Measurements from ENCODE around the gene GNAZ. TPM values are rescaled to one million over a fixed set of nuclear protein-coding genes. Genes with fewer than 3 reads are reported as not detected.

The GNAZ gene
- polyA plus RNA-seq, 6 donors from 2014 or later = 0.39 to 4.7 (median 2.3) TPM; not detected in 1

DNA sequence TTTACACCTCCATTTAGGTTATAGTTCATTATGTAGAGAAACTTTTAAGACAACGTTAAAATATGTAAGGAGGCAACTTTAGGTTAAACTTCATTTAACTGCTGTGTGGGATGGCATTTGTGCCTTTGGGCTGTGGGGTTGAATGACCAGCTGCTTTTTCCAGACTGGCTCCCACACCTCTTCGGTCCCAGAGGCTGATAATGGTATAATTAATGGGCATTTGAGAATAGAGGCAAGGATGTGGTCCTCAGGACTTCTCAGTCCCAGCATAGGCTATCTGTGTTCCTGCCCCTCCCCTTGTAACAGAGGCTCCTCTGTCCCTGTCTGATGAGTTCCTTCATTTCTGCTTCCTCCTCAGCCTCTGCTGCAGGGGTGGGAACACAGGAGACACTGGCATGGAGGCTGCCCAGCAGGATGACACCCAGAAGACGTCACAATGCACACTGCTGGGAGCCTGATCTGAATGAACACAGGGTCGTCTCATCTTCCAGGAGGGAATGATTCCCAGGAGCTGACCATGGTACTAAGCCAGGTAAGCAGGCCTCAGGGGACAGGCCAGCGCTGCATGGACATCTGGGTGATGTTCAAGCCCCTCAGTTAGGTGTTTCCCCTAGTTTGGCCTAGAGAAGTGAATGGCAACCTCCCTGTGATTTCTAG lies 17.1 kb upstream of the GNAZ start:
- no peak overlapping the region for H3K4me3 Mint-ChIP-seq

DNA sequence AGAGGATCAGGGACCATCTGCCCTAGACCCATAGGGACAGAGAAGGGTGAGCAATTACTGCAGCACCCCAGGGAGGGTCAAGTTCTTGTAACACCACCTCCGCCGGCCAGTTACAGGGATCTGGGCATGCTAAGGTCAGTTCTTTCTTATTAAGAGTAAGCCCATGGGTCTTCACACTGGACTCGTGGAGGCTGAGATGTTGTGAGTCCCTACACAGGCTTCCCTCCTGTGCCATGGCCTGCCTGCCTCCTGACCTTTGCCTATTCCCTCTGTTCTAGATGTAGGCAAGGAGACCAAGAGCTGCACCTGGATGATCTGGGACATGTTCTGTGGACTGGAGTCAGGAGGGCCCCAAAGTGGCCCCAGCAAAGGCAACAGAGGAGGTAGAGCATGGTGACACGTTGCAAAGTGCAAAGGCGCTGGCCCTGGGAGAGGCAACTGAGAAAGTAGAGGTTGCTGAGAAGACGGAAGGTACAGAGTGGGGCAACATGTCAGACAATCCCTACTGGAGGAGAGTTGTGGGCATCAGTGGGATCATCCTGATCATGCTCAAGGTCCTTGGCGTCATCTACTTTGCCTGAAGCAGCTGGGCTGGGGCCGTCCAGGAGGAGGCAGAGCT lies 16.3 kb upstream of the GNAZ start:
- DNase-seq (no peak), ATAC-seq (ENCODE audit: low read depth in 2 of 2) (no peak)
- no peaks in the 10 kb centered on the region for H3K27me3 Mint-ChIP-seq
- peaks cover 22 to 44% (median 31%) of the 10 kb centered on the region in 3 donors for H3K4me1 Mint-ChIP-seq
- peak overlapping the region in 5 of 6 donors; percentile 6 to 87 (median 20) for H3K27ac Mint-ChIP-seq
- H3K4me3 Mint-ChIP-seq = peak overlapping the region in 1 of 8 donors; percentile 24
- H3K36me3 Mint-ChIP-seq = peaks cover 11 to 16% of the 10 kb centered on the region in 2 donors
- H3K9me3 Mint-ChIP-seq = peaks cover 5 to 14% (median 8%) of the 10 kb centered on the region in 7 donors

More for the DNA sequence above, 17.1 kb upstream of the GNAZ start:
- peaks cover 11 to 16% of the 10 kb centered on the region in 2 donors for H3K36me3 Mint-ChIP-seq
- DNase-seq (no peak), ATAC-seq (ENCODE audit: low read depth in 2 of 2) (no peak)
- H3K27me3 Mint-ChIP-seq = no peaks in the 10 kb centered on the region
- H3K27ac Mint-ChIP-seq = peak overlapping the region in 1 of 6 donors; percentile 20
- peaks cover 5 to 14% (median 8%) of the 10 kb centered on the region in 7 donors for H3K9me3 Mint-ChIP-seq
- peaks cover 17 to 37% (median 24%) of the 10 kb centered on the region in 3 donors for H3K4me1 Mint-ChIP-seq

DNA sequence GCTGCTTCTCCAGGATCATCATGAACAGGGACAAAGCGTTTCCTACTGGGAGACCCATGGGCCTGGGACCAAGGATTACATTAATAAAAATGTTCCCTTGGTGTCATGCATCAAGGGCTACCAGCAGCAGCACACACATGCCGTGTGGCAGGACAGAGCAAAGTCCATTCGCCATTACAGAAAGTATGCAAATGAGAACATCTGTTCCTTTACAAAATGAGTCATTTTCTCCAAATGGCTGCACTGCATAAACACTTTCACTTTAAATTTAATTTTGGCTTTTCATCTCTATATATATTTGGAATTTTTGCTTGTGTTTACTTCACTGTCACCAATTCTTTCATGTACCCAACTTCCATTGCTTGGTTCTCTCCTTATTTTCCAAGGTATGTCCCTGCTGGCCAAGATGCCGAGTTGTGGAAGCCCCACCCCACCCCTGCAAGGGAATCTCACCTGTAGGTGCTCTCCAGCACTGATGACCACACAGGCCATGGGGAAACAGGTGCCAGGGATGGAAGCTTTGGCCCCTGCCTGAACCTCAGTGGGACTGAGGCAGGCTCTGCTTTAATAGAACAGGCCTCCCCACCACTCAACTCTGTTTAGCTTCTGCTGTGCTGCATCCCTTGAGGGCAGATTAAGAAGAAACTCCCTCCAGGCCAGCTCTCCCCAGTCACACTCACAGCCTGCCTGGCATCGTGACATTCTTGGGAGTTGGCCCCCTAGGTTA lies 15.6 kb upstream of the GNAZ start:
- Mint-ChIP-seq H3K4me1 (peaks cover 22 to 39% (median 33%) of the 10 kb centered on the region in 3 donors), H3K36me3 (peaks cover 11 to 16% of the 10 kb centered on the region in 2 donors), H3K4me3 (peak overlapping the region in 5 of 8 donors; percentile 24 to 78 (median 50)), H3K27me3 (no peaks in the 10 kb centered on the region), H3K27ac (peak overlapping the region in 2 of 6 donors; percentile 16 to 71), H3K9me3 (peaks cover 5 to 14% (median 8%) of the 10 kb centered on the region in 7 donors)
- ATAC-seq (ENCODE audit: low read depth in 2 of 2) (peak; percentile 44 to 78), DNase-seq (no peak)

DNA sequence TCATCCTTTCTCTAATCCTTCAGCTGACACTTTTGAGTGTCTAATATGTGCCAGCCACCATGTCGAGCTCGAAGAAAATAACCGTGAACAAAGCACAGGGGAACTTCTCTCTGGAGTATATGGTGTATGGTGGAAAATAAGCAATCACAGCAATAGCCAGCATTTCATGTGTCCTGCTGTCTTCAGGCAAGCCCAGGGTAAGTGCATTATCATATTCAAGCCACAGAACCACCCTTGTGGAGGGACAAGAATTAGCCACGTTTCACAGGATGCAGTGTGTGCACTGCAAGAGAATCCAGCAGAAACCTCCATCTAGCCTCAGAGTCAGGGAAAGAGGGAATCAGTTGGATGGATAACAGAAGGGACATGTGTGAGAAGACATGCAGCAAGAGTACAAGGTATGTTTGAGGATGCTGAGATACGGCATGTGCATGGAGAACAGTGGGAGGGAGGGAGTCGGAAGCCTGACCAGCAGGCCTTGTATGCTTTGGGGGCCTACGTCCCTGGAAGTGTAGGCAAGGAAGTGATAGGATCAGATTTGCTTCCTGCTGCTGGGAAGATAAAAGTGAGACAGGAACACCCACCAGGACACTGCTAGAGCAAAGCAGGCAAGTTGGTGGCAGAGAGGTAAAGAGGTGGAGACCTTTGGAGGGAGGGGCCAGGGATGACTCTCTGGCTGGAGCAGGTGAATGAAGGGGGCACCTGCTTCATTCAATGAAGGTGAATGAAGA lies 14.7 kb upstream of the GNAZ start:
- Mint-ChIP-seq H3K9me3 (peaks cover 5 to 14% (median 8%) of the 10 kb centered on the region in 7 donors), H3K4me3 (peak overlapping the region in 1 of 8 donors; percentile 20), H3K36me3 (peaks cover 11 to 16% of the 10 kb centered on the region in 2 donors), H3K27ac (peak overlapping the region in 1 of 6 donors; percentile 31), H3K27me3 (no peaks in the 10 kb centered on the region), H3K4me1 (peaks cover 24 to 30% (median 30%) of the 10 kb centered on the region in 3 donors)
- DNase-seq = no peak
- ATAC-seq (ENCODE audit: low read depth in 2 of 2) = no peak

DNA sequence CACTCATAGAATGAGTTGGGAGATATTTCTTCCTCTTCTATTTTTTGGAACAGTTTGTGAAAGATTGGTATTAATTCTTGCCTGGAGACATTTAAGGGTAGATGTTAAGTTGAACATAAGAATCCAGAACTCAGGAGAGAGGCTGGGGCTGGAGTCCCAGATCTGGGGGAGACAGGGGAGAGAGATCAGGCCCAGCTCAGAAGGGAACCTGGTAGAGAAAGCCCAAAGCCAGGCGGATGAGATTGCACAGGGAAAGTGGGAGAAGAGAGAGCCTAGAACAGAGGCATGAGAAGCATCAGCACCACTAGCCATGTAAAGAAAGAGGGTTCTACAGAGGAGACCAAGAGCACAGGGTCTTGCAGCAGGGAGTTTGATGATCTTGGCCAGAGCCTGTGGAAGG lies 13.0 kb upstream of the GNAZ start:
- peaks cover 25 to 34% (median 26%) of the 10 kb centered on the region in 3 donors for H3K4me1 Mint-ChIP-seq
- peak overlapping the region in 3 of 6 donors; percentile 31 to 69 (median 59) for H3K27ac Mint-ChIP-seq
- H3K36me3 Mint-ChIP-seq = peaks cover 11 to 16% of the 10 kb centered on the region in 2 donors
- no peak for ATAC-seq (ENCODE audit: low read depth in 2 of 2)
- peak overlapping the region in 1 of 8 donors; percentile 9 for H3K4me3 Mint-ChIP-seq
- no peak for DNase-seq
- H3K27me3 Mint-ChIP-seq = peaks cover 0 to 7% (median 0%) of the 10 kb centered on the region in 3 donors
- H3K9me3 Mint-ChIP-seq = peaks cover 5 to 14% (median 8%) of the 10 kb centered on the region in 7 donors

DNA sequence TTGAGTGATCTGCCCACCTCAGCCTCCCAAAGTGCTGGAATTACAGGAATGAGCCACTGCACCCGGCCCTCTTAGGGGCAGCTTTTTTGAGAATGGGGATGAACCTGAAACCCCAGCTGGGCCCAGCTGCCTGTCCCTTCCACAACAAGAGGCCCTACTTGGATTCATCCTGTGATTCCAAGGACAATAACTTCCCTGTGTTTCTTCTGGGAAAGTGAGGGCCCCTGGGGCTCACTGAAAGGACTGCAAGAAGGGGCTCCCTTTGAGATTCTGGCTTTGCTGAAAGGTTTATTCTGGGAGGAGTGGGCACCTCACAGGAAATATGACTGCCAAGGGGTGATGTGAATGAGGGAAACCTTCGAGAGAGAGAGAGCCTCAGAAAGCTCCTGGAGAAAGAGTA lies 12.3 kb upstream of the GNAZ start:
- H3K4me1 Mint-ChIP-seq = peaks cover 25 to 34% (median 26%) of the 10 kb centered on the region in 3 donors
- H3K9me3 Mint-ChIP-seq = peaks cover 5 to 14% (median 8%) of the 10 kb centered on the region in 7 donors
- ATAC-seq (ENCODE audit: low read depth in 2 of 2) = no peak
- H3K36me3 Mint-ChIP-seq = peaks cover 11 to 16% of the 10 kb centered on the region in 2 donors
- peak overlapping the region in 1 of 6 donors; percentile 3 for H3K27ac Mint-ChIP-seq
- DNase-seq = no peak
- H3K27me3 Mint-ChIP-seq = peaks cover 0 to 7% (median 0%) of the 10 kb centered on the region in 3 donors
- H3K4me3 Mint-ChIP-seq = no peak overlapping the region

DNA sequence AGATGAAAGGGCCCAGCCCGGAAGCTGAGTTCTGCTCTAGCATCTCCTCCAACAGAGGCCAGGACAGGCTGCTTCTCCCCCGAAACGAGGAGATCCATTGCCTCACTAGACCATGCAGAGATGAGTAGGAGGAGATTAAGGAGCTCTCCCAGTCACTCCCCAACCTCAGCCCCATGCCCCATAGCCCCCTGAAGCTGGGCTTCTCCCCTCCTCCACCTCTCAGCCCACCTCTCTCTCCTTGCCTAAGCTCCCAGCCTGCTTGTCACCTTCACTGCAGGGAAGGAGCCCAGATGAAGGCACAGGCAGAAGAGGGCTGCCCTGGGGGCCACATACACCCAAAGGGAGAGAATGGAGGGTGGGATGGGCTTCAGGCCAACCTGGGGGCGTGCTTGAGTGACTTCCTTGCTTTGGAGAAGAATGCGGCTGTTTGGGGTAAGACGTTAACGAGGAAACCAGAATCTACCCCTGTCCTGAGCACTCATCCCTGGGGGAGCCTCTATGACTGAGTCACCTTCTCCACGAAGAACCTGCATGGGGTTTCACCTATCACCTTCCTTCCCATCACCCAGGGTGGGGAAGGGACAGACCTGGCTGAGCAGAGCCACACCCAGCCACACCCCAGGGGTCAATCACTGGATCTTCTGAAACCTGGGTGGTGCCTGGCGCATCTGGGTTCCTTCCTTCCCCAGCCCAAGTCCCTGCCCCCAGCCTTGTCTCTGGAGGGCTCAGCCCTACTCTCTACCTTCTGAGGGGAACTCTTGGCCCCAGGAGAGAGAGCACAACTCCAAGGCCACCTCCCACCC lies 11.6 kb upstream of the GNAZ start:
- peak overlapping the region in 1 of 8 donors; percentile 7 for H3K4me3 Mint-ChIP-seq
- peak overlapping the region in 1 of 6 donors; percentile 3 for H3K27ac Mint-ChIP-seq

DNA sequence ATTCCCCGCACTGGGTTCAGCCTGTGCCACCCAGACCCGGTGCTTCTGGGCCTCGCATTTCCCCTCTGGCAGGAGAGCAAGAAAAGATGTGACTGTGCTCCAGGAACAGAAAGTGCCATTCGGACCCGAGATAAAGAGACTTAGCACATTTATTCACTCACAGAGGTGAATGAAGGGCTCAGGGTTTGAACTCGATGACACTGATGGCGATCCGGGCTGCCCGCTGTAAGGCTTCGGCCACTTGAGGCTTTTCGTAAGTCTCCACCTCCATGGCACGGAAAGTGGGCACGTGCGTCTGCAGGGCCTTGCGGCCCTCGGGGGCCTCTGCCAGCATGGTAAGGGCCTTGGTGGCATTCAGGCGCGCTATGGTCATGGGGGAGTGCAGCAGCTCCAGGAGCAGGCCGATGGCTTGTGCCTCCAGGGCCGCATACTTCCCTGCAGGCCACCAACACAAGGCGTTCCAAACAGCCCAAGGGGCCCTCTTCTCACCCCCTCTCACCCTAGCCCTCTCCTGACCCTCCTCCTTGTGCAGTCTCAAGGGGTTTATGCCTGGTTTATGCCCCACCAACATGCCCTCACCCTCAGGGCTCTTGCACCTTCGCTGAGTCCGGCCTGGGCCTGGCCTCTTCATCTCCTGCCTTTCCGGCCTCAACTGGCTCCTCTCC lies 10.9 kb upstream of the GNAZ start:
- Mint-ChIP-seq H3K4me3 (peak overlapping the region in 1 of 8 donors; percentile 44), H3K27ac (no peak overlapping the region), H3K4me1 (peaks cover 18 to 29% (median 21%) of the 10 kb centered on the region in 3 donors), H3K27me3 (peaks cover 0 to 7% (median 0%) of the 10 kb centered on the region in 3 donors), H3K36me3 (peaks cover 11 to 16% of the 10 kb centered on the region in 2 donors), H3K9me3 (peaks cover 5 to 14% (median 8%) of the 10 kb centered on the region in 7 donors)
- DNase-seq (no peak), ATAC-seq (ENCODE audit: low read depth in 2 of 2) (no peak)

More for the DNA sequence above, 11.6 kb upstream of the GNAZ start:
- Mint-ChIP-seq H3K9me3 (peaks cover 5 to 14% (median 8%) of the 10 kb centered on the region in 7 donors), H3K27me3 (peaks cover 0 to 7% (median 0%) of the 10 kb centered on the region in 3 donors), H3K36me3 (peaks cover 11 to 16% of the 10 kb centered on the region in 2 donors), H3K4me1 (peaks cover 25 to 34% (median 26%) of the 10 kb centered on the region in 3 donors)
- DNase-seq = no peak
- no peak for ATAC-seq (ENCODE audit: low read depth in 2 of 2)

DNA sequence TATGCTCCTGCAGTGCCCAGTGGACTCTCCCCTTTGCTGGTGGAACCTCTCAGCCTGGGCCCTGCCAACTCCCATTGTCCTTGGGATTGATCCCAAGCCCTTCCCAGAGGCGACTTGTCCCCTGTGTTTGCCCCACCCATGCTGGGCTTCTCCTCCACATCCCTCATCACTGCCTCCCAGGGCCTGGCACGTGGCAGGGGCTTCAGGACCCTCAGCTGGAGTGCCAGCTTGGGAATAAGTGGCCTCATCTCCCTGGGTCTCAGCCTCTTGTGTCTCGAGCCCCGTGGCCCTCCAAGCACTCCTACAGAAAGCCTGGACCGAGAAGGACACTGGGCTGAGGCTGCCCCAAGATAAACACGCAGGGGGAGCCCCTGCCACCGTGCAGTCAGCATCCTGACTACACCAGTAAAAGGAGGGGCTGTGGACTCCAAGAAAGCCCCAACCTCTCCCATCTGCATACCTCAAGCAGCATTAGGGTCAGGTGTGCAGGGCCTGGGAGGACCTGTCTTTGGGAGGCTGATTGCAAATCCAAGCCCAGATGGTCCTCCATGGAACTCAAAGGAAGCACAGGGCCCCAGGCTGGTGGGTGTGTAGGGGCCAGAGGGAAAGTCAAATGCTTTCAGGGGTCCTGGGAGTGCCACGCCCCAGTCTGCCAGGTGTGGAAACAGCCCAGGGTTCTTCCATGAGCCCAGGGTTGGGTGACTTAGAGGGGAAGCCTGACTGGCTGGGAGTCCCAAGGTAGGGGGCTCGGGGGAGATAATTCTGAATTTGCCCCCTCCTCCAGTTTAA lies 9.5 kb upstream of the GNAZ start:
- no peak for DNase-seq
- ATAC-seq (ENCODE audit: low read depth in 2 of 2) = no peak
- Mint-ChIP-seq H3K27ac (peak overlapping the region in 3 of 6 donors; percentile 5 to 52 (median 34)), H3K27me3 (peaks cover 0 to 7% (median 0%) of the 10 kb centered on the region in 3 donors), H3K4me3 (no peak overlapping the region), H3K4me1 (peaks cover 9 to 17% (median 9%) of the 10 kb centered on the region in 3 donors), H3K36me3 (peaks cover 7 to 11% of the 10 kb centered on the region in 2 donors), H3K9me3 (peaks cover 1 to 12% (median 7%) of the 10 kb centered on the region in 7 donors)

DNA sequence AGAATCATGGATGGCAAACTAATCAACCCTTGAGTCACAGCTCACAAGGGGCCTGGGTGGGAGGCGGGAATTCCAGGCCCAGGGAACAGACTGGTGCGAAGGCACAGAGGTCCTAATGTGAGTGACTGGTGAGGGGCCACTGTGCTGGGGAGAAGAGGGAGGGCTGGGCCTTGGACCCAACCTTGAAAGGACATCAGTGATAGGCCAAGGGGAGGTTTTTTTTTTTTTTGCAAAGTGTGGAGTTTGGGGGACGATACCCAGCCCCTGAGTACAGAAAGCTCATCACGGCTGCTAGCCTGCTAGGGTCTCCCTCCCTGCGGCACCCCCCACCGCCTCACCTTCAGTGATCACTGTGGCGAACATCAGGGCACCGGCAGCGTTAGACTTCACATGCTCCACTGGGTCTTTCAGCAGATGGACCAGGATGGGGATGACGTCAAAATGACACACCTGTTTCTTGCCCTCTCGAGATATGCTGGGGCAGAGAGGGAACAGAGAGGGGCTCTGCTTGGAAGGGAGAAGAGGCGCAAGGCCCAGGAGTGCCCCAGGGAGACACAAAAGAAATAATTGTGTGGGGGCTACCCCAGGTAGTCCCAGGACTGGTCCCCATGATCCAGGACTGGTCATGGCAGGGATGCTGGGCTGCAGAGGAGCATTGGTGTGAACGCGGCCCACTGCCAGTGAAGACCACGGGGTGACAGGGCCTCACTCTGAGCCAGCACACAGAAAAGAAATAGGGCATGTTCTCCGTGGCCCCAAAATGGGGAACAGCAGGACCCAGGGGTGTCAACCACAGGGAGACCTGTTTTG lies 8.6 kb upstream of the GNAZ start:
- Mint-ChIP-seq H3K9me3 (peaks cover 0 to 7% (median 6%) of the 10 kb centered on the region in 7 donors), H3K27me3 (peaks cover 0 to 7% (median 0%) of the 10 kb centered on the region in 3 donors), H3K36me3 (peaks cover 6 to 8% of the 10 kb centered on the region in 2 donors), H3K27ac (peak overlapping the region in 2 of 6 donors; percentile 5 to 74), H3K4me1 (peaks cover 9 to 17% (median 13%) of the 10 kb centered on the region in 3 donors), H3K4me3 (no peak overlapping the region)
- ATAC-seq (ENCODE audit: low read depth in 2 of 2) (peak in 1 of 2 donors; percentile 25), DNase-seq (no peak)

Data from naive B cell (primary cell).